HEK293 (cell line): ENCODE measurements around the gene SAMD4B.

Source experiments
- CTCF ChIP-seq: fragments of 450-650 bp; formaldehyde crosslinking; IDR thresholded peaks from 2 replicates; pipeline ENCODE4 v1.5.1; 2016; ENCODE audit warnings: missing biosample characterization, missing genetic modification characterization
- GLI4 ChIP-seq: fragments of 450-650 bp; formaldehyde crosslinking; IDR thresholded peaks from 2 replicates; pipeline ENCODE4 v1.5.1; 2016; ENCODE audit warnings: missing biosample characterization, missing genetic modification characterization
- HOXA7 ChIP-seq: sonication (generic); formaldehyde crosslinking; IDR thresholded peaks from 2 replicates; pipeline ENCODE4 v1.8.1; 2022; ENCODE audit warnings: missing genetic modification reagents, borderline replicate concordance
- PRDM1 ChIP-seq: fragments of 450-650 bp; formaldehyde crosslinking; IDR thresholded peaks from 2 replicates; pipeline ENCODE4; 2016; ENCODE audit warnings: missing biosample characterization, missing genetic modification characterization
- REST ChIP-seq: fragments of 450-650 bp; formaldehyde crosslinking; IDR thresholded peaks from 2 replicates; pipeline ENCODE4 v1.5.1; 2016; ENCODE audit warnings: missing biosample characterization, missing genetic modification characterization
- SETDB1 ChIP-seq: IDR thresholded peaks from one replicate; pipeline ENCODE4 v1.6.1; 2017; ENCODE audit warnings: mild to moderate bottlenecking, low read length, moderate library complexity, mixed read lengths; ENCODE audit not compliant: insufficient read length
- ZBTB20 ChIP-seq: fragments of 450-650 bp; formaldehyde crosslinking; IDR thresholded peaks from 2 replicates; pipeline ENCODE4 v1.5.1; 2016; ENCODE audit warnings: missing biosample characterization, missing genetic modification characterization
- ZBTB49 ChIP-seq: fragments of 450-650 bp; formaldehyde crosslinking; IDR thresholded peaks from 2 replicates; pipeline ENCODE4 v1.5.1; 2016; ENCODE audit warnings: missing biosample characterization, missing genetic modification characterization, low read depth
- ZNF362 ChIP-seq: fragments of 450-650 bp; formaldehyde crosslinking; IDR thresholded peaks from 2 replicates; pipeline ENCODE4 v1.5.1; 2016; ENCODE audit warnings: missing biosample characterization, missing genetic modification characterization
- ZNF426 ChIP-seq: fragments of 450-650 bp; formaldehyde crosslinking; IDR thresholded peaks from 2 replicates; pipeline ENCODE4 v1.5.1; 2017; ENCODE audit warnings: missing biosample characterization, missing genetic modification characterization, mild to moderate bottlenecking, inconsistent platforms, moderate library complexity
- ZSCAN5A ChIP-seq: fragments of 450-650 bp; formaldehyde crosslinking; IDR thresholded peaks from 2 replicates; pipeline ENCODE4 v1.5.1; 2016; ENCODE audit warnings: missing biosample characterization, missing genetic modification characterization

GRCh38 chr19:39296055-39296645, 46.1 kb upstream of the SAMD4B start, which contains the start of gene IFNL1:
- no peak for TF ChIP-seq CTCF (tag by site-specific recombination)
- TF ChIP-seq ZNF426: no peak
- TF ChIP-seq PRDM1 (tag by site-specific recombination): no peak
- TF ChIP-seq GLI4 (tag by site-specific recombination): no peak
- TF ChIP-seq ZSCAN5A: no peak
- no peak for TF ChIP-seq SETDB1
- no peak for TF ChIP-seq ZBTB49 (tag by site-specific recombination)
- no peak for TF ChIP-seq HOXA7 (CRISPR knock-in tag)
- no peak for TF ChIP-seq REST (tag by site-specific recombination)
- no peak for TF ChIP-seq ZNF362 (tag by site-specific recombination)
- no peak for TF ChIP-seq ZBTB20
